ENCODE results near the gene TMEM108.

Gene TMEM108

DNA sequence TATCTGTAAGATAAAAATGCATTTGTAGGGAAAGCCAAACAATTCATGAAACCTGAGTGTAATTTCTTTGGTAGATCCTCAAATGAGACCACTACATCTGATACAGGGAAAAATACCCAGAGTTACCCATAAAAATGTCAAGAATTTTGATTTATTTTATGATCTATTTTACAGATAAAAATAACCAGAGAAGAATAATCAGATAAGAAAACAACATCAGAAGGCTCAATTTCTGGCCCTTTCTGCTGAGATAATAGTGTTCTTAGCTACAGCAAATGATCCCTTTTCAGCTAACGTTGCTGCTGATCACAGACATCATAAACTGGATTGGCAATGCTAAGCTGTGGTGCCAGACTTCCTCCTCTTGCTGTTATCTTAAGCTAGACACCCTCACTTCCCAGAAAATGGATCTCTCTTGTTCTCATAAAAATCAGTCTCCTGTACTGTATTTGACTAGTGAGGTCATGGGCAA lies 21.3 kb upstream of the TMEM108 start:
- Histone ChIP-seq H3K27me3 (ENCODE audit: insufficient read depth, insufficient read length) (no peaks in the 10 kb centered on the region), H3K9ac (ENCODE audit: insufficient read length, low read depth) (no peak overlapping the region), H3K4me3 (ENCODE audit: insufficient read length, low read depth) (no peak overlapping the region), H3K9me3 (ENCODE audit: insufficient read depth, low read length) (peaks cover 6% of the 10 kb centered on the region; the same call in 1 of the 2 replicates), H3K36me3 (ENCODE audit: insufficient read depth, insufficient read length, low read length) (no peaks in the 10 kb centered on the region), H3K4me1 (ENCODE audit: insufficient read depth, insufficient read length) (no peaks in the 10 kb centered on the region)
- no peak for TF ChIP-seq ZNF274 (IDR thresholded peaks at IDR 0.05; ENCODE audit: low read depth, low read length)
- no peak for DNase-seq (ENCODE audit: low read depth, low spot score)

DNA sequence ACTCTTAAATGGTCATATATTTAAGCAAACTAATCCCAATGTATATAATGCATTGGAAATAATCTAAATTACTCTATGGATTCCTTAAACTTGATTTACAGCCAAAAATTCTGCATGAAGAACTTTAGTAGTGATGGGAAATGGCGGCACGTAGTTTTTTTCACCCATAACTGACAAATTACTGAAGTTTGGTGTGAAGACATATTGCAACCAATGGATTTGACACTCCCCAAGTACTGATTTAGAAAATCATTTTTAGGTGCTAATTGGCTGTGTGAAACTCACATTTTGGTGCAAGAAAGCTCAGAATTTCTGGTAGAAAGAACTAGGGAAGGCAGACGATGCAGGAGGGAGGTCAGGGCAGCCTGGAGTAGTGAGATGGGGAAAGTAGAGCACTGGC lies 19.3 kb upstream of the TMEM108 start:
- no peaks in the 10 kb centered on the region for H3K4me1 ChIP-seq (ENCODE audit: insufficient read depth, insufficient read length)
- H3K27me3 ChIP-seq (ENCODE audit: insufficient read depth, insufficient read length) = no peaks in the 10 kb centered on the region
- no peak overlapping the region for H3K9ac ChIP-seq (ENCODE audit: insufficient read length, low read depth)
- DNase-seq (ENCODE audit: low read depth, low spot score) = no peak
- no peaks in the 10 kb centered on the region for H3K36me3 ChIP-seq (ENCODE audit: insufficient read depth, insufficient read length, low read length)
- no peak for TF ChIP-seq SUZ12 (IDR thresholded peaks at IDR 0.05; ENCODE audit: extremely low read depth, insufficient read depth, insufficient read length)
- TF ChIP-seq YY1 (IDR thresholded peaks at IDR 0.05; ENCODE audit: insufficient read depth, insufficient read length) = no peak
- TF ChIP-seq ZNF274 (IDR thresholded peaks at IDR 0.05; ENCODE audit: low read depth, low read length) = no peak
- no peak overlapping the region for H3K4me3 ChIP-seq (ENCODE audit: insufficient read length, low read depth)
- no peaks in the 10 kb centered on the region for H3K9me3 ChIP-seq (ENCODE audit: insufficient read depth, low read length)

DNA sequence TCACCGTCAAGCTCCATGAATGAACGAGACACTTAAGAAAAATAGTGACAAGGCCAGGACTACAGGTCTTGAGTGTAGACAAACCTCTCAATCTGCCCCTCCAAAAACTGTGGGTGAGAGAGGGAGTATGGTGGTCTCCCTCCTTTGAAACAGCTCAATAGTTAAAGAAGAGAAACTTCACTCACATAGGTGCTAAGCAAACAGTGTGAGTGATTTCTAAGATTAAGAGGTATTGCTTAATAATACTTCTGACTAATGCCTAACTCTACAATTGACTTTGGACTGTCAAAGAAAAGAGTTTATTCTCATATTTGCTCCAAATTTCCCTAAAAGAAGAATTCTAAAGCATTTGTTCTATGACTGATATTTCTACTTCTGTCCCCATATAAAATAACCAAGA lies 17.0 kb upstream of the TMEM108 start:
- no peak for DNase-seq (ENCODE audit: low read depth, low spot score)
- TF ChIP-seq YY1 (IDR thresholded peaks at IDR 0.05; ENCODE audit: insufficient read depth, insufficient read length) (no peak), ZNF274 (IDR thresholded peaks at IDR 0.05; ENCODE audit: low read depth, low read length) (no peak), SUZ12 (IDR thresholded peaks at IDR 0.05; ENCODE audit: extremely low read depth, insufficient read depth, insufficient read length) (no peak)
- H3K4me3 ChIP-seq (ENCODE audit: insufficient read length, low read depth) = no peak overlapping the region
- H3K36me3 ChIP-seq (ENCODE audit: insufficient read depth, insufficient read length, low read length) = no peaks in the 10 kb centered on the region
- no peaks in the 10 kb centered on the region for H3K9me3 ChIP-seq (ENCODE audit: insufficient read depth, low read length)
- H3K9ac ChIP-seq (ENCODE audit: insufficient read length, low read depth) = no peak overlapping the region
- H3K4me1 ChIP-seq (ENCODE audit: insufficient read depth, insufficient read length) = no peaks in the 10 kb centered on the region
- H3K27me3 ChIP-seq (ENCODE audit: insufficient read depth, insufficient read length) = no peaks in the 10 kb centered on the region

DNA sequence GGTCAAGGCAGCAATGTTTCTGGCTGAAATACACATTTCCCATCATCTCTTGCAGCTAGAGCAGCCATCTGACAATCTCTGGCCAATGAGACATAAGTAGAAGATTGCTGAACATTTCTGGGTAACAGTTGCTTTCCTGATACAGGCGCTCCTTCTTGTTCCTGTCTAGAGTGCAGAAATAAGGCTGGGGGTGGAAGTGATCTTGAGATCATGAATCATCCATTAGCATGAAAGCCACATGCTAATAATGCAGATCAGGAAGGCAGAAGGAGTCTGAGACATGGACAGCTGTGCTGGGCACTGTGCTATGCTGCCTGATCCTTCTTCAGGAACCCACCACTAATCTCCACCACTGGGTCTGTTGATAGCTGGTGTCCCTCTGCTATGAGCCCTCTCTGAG lies 14.8 kb upstream of the TMEM108 start:
- Histone ChIP-seq H3K4me3 (ENCODE audit: insufficient read length, low read depth) (no peak overlapping the region), H3K27me3 (ENCODE audit: insufficient read depth, insufficient read length) (no peaks in the 10 kb centered on the region), H3K4me1 (ENCODE audit: insufficient read depth, insufficient read length) (no peaks in the 10 kb centered on the region), H3K36me3 (ENCODE audit: insufficient read depth, insufficient read length, low read length) (no peaks in the 10 kb centered on the region), H3K9ac (ENCODE audit: insufficient read length, low read depth) (no peak overlapping the region), H3K9me3 (ENCODE audit: insufficient read depth, low read length) (no peaks in the 10 kb centered on the region)
- no peak for DNase-seq (ENCODE audit: low read depth, low spot score)
- TF ChIP-seq ZNF274 (IDR thresholded peaks at IDR 0.05; ENCODE audit: low read depth, low read length) = no peak
- TF ChIP-seq YY1 (IDR thresholded peaks at IDR 0.05; ENCODE audit: insufficient read depth, insufficient read length) = no peak
- TF ChIP-seq SUZ12 (IDR thresholded peaks at IDR 0.05; ENCODE audit: extremely low read depth, insufficient read depth, insufficient read length) = no peak

DNA sequence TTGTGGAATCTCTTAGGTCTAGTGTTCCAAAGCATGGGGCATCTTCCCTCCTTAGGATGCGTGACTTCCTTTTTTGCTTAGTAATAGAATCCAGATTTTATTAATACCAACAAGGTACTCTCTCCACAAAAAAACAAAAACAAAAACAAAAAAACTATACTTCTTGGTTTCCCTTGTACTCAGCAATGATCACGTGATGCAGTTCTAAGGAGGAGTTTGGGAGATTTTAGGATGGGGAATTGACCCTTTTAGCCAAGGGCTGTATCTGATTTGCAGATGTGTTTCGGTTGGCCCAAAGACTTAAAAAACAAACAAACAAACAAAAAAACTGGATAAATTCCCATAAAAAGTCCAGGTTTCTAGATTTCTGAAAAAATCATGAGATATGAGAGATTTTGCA lies 12.6 kb upstream of the TMEM108 start:
- no peak for TF ChIP-seq YY1 (IDR thresholded peaks at IDR 0.05; ENCODE audit: insufficient read depth, insufficient read length)
- no peak for TF ChIP-seq ZNF274 (IDR thresholded peaks at IDR 0.05; ENCODE audit: low read depth, low read length)
- no peak for TF ChIP-seq SUZ12 (IDR thresholded peaks at IDR 0.05; ENCODE audit: extremely low read depth, insufficient read depth, insufficient read length)
- Histone ChIP-seq H3K4me1 (ENCODE audit: insufficient read depth, insufficient read length) (no peaks in the 10 kb centered on the region), H3K36me3 (ENCODE audit: insufficient read depth, insufficient read length, low read length) (no peaks in the 10 kb centered on the region), H3K9ac (ENCODE audit: insufficient read length, low read depth) (no peak overlapping the region), H3K9me3 (ENCODE audit: insufficient read depth, low read length) (no peaks in the 10 kb centered on the region), H3K27me3 (ENCODE audit: insufficient read depth, insufficient read length) (no peaks in the 10 kb centered on the region), H3K4me3 (ENCODE audit: insufficient read length, low read depth) (no peak overlapping the region)
- DNase-seq (ENCODE audit: low read depth, low spot score) = no peak

DNA sequence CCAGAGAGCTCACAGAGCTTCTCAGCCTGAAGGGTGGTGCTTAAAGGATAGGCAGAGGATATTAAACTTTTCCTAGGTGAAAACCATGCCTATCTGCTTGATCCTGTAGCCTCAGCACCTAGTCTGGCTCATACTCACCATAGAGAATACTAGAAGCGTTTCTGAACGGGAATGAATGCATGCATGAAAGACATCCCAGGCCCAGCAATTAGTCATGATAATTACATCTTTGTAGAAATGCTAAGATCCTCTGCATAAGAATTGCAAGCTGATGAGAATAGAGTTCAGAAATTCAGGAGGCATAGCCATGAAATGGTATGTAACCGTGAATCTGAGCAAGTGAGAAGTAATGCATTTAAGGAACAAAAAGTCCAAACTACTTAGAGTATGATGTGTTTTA lies 5.9 kb upstream of the TMEM108 start:
- TF ChIP-seq ZNF274 (IDR thresholded peaks at IDR 0.05; ENCODE audit: low read depth, low read length) (no peak), SUZ12 (IDR thresholded peaks at IDR 0.05; ENCODE audit: extremely low read depth, insufficient read depth, insufficient read length) (no peak), YY1 (IDR thresholded peaks at IDR 0.05; ENCODE audit: insufficient read depth, insufficient read length) (no peak)
- no peak for DNase-seq (ENCODE audit: low read depth, low spot score)
- Histone ChIP-seq H3K27me3 (ENCODE audit: insufficient read depth, insufficient read length) (peaks cover 7% of the 10 kb centered on the region), H3K9ac (ENCODE audit: insufficient read length, low read depth) (no peak overlapping the region), H3K4me1 (ENCODE audit: insufficient read depth, insufficient read length) (no peaks in the 10 kb centered on the region), H3K4me3 (ENCODE audit: insufficient read length, low read depth) (no peak overlapping the region), H3K9me3 (ENCODE audit: insufficient read depth, low read length) (0 out of 2 replicates have a peak, but pooled peaks cover under 1% of the 10 kb centered on the region), H3K36me3 (ENCODE audit: insufficient read depth, insufficient read length, low read length) (no peaks in the 10 kb centered on the region)

DNA sequence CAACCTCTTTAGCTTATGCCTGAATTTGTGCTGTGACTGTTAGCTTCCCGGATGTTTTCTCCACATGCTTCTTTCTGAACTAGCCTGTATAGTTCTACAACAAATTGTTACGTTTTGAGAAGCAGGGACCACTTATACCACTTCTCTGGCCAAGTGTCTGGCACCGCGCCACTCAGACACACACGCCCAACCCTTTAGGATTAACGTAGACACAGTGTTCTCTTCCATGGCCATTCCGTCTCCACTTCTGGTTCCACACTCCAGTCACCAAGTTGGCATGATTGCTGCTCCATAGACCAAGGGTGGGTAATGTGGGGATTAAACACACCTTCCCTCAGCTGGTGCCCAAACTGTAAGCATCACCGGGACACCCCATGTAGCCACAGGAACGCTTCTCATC lies 755 bp upstream of the TMEM108 start:
- H3K4me1 ChIP-seq (ENCODE audit: insufficient read depth, insufficient read length) = no peaks in the 10 kb centered on the region
- peak overlapping the region; percentile 71 for H3K4me3 ChIP-seq (ENCODE audit: insufficient read length, low read depth)
- DNase-seq (ENCODE audit: low read depth, low spot score) = no peak
- no peak for TF ChIP-seq ZNF274 (IDR thresholded peaks at IDR 0.05; ENCODE audit: low read depth, low read length)
- H3K9ac ChIP-seq (ENCODE audit: insufficient read length, low read depth) = no peak overlapping the region
- H3K36me3 ChIP-seq (ENCODE audit: insufficient read depth, insufficient read length, low read length) = no peaks in the 10 kb centered on the region
- H3K9me3 ChIP-seq (ENCODE audit: insufficient read depth, low read length) = peaks cover 4% of the 10 kb centered on the region; the same call in 1 of the 2 replicates
- H3K27me3 ChIP-seq (ENCODE audit: insufficient read depth, insufficient read length) = peaks cover 28% of the 10 kb centered on the region

Data from NT2/D1 (cell line).